B cell (primary cell): Measurements from ENCODE around the gene MAPRE3.

Experiments
- CTCF ChIP-seq: fragments of 200-600 bp; IDR thresholded peaks from one replicate; pipeline ENCODE4 v1.8.0; 2022; ENCODE audit warnings: antibody characterized with exemption, mild to moderate bottlenecking
- EZH2 ChIP-seq: IDR thresholded peaks from 2 replicates; pipeline ENCODE4 v1.6.1; 2012; ENCODE audit warnings: borderline replicate concordance, low read depth, mild to moderate bottlenecking, moderate library complexity, low read length; ENCODE audit not compliant: insufficient read depth, poor library complexity, severe bottlenecking

- TF ChIP-seq CTCF (no peak), EZH2 (no peak)
These were observed 33.6 kb upstream of the MAPRE3 start for GRCh38 chr2:26936855-26937254.
